Measurements from ENCODE around the gene PGM5.

Gene PGM5

DNA sequence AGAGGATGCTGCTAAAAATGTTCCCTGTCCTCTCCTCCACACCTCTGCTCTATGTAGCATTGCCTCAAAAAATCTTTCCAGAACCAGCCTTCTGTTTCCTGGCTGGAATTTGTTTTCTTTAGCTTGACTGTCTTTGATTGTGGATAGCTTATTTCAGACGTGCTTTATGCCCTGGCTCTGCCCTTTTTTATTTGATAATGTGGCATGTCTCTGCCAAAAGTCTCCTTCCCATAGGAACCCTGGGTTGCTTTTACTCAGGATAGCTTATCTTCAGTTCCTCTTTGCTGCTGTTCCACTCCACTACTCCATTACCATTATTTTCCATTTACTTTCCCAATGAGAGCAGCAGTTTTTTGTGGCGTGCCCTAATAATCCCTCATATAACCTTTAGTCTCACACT, 185.2 kb downstream of the PGM5 start:
- DNase-seq = no peak

DNA sequence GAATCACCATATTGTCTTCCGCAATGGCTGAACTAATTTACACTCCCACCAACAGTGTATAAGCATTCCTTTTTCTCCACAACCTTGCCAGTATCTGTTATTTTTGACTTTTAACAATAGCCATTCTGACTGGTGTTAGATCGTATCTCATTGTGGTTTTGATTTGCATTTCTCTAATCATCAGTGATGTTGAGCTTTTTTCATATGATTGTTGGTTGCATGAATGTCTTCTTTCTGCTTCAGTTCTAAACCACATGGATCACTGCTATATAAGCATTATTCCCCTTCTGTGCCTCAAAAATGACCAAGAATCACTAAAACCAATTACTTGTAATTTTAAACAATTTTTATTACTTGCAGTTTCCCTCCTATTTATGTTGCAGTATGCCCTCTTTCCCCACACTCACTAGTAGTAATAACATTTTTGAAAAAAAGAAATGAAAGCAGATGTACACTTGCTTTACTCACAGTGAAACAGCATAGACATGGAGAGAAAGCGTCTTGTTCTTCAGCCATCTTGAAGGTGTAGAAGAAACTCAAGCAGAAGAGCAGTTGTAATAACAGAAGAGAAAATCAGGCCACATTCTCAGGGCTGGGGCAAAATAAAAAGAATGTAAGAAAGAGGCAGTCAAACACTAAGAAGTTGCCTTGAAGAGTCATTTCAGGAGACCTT, 188.8 kb downstream of the PGM5 start:
- DNase-seq = no peak

DNA sequence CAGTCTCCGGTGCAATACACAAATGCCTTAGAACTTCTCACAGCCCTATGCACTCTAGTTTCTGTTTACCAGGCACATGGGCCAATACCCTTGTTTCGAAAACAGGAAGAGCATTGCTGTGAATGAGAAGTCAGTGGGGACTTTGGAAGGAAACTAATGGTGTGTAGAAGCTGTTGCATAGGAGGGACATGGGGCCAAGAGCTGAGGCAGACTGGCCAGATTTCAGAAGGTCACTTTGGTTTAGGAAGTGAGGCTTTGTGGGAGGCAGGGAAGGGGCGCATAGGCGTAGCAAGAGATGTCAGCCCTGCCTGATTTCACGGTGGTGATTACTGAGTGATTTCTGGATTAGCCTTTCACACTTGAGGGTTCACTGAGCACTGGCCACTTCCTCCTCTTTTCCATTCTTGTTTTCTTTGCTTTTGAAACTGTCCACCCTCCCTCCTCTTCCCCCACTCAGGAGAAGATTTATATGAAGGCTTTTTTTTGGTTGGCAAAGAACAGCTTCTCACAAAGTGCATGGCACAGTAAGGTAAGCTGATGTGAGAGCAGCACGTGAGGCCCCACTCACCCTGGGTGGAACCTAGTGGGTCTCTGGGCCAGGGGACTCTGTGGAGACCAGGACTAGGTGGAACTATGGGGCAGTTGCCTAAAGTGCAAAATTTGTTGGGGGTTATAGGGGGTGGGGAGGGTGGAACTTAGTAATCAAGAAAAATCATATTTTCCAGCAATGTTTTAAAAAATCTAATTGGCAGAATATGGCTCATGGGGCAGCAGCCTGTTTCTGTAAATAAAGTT, 190.4 kb downstream of the PGM5 start:
- DNase-seq = no peak

DNA sequence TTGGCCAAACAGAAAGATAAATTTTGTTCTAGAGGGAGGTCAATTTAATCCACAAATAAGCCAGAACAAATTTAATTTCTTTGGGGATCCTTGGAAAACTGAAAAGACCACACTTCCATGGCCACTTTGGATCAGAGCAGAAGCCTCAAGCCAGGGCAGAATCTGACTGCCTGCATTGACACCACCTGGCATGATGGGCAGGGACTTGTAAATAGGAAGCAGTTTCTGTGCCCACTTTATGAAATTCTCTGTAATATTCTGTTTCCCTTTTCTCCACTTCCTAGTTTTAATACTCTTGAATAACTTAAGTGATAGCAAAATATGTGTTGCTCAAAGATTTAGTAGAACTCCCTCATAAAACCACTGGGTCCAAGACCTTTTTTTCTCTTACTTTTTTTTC, 191.0 kb downstream of the PGM5 start:
- no peak for DNase-seq

DNA sequence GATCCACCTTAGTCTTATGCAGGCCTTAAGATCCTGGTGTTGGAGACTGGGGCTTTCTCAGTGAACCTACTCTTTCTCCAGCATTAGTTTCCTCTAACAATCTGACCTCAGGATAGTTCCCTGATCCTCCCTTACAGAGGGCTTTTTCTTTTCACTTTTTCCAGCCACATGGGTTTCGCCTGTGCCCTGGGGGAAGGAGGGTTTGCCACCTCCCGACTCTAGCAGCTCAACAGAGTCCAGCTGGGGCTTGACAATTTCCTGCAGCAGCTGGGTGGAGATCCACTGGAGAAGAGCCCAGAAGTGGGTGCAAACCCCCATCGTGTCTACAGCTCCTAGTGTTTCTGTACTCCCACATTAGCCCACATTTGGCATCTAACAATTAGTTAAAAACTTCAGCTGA, 191.8 kb downstream of the PGM5 start:
- DNase-seq = no peak

DNA sequence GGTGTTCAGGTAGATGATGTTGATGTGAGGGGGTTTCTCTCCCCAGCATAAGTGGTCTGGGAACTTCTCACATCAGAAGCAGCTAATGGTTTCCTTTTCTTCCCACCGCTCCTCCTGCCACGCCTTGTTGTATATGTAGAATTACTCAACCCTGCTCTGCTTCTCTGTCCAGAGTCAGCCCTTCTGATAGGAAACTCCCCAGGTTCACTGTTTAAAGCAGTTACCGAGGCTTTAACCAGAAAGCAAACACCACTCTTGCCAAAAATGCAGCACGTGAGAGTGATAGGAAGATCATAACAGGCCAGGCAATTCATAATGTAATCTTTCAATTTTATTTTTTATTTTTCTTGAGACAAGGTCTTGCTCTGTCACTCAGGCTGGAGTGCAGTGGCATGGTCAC, 194.8 kb downstream of the PGM5 start:
- no peak for DNase-seq

DNA sequence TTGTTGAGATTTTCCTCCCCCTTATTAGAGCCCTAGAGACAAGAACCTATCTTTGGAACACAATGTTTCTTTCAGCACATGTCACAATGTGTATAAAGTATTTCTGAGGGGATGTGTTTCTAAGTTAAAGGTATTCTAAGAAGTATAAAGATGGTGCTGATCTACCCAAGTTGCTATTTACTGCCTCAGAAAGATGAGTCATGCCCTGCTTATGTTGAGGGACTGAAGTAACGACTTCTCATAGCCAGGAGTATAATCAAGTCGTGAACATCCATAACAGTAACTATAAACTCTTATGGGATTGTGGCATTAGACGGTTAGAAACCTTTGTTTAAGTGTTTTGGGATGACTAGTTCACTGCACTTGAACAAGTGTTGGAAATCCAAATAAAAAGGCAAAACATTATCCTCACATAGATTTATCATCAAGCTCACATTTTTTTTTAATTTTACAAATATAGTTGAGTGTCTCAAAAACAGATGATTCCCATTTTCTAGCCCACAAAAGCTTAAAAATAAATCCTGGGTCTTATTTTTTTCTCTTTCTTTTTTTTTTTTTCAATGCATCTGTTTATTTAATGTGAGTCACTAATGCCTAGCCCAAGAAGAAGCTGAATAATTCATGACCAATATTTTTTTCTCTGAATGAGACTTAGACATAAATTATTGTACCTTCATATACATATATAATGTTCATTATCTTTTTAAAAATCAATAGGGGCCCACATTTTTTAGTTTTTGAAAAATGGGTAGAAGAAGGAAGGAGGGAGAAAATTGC, 196.5 kb downstream of the PGM5 start:
- no peak for DNase-seq

DNA sequence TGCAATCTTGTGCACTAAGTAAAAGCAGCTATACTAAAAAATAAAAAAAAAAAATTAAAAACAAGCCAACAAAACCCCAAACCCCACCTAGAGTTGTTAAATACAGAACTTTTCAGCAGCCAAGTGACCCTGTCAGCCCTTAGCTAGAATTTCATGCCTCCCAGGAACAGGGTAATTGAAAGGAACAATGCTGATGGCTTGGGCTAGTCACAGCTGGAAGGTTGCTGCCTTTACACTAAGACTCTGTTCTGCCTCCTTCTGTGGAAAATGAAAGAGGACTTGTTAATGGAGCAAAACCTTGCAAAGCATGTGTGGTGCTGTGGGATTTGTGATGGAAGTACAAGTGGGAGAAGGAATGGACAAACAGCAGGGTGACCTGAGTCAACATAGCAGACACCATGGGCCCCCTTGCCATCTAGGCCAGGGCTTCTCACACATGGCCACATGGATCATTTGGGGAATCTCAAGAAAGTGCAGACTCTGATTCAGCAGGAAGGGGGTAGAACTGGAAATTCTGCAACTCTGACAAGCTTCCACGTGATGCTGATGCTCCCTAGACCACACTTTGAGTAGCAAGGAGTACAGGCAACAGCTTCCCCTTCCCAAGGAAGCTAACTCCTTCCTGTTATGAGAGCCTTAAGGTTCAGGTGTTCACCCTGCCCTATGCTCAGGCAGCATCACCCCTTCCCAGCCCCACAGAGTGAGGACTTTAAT, 199.2 kb downstream of the PGM5 start:
- peak; percentile 38 for DNase-seq

DNA sequence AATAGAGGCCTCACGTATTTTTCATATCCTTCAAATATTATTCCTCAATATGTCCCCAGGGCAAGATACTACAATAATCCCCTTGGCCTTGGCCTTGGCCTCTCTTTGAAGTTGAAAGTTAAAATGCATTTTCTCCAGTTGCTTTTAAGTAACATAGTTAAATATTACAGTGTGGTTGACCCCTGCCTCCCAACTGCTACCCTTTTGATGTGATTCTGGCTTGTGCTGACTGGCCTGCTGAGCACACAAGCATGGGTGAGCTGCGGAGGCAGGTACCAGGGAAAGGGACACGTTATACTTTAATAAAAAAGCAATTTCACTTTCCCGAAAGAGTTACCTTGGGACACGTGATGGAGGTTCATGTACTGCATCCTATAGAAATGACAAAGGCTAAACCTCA, 202.1 kb downstream of the PGM5 start:
- DNase-seq = no peak

DNA sequence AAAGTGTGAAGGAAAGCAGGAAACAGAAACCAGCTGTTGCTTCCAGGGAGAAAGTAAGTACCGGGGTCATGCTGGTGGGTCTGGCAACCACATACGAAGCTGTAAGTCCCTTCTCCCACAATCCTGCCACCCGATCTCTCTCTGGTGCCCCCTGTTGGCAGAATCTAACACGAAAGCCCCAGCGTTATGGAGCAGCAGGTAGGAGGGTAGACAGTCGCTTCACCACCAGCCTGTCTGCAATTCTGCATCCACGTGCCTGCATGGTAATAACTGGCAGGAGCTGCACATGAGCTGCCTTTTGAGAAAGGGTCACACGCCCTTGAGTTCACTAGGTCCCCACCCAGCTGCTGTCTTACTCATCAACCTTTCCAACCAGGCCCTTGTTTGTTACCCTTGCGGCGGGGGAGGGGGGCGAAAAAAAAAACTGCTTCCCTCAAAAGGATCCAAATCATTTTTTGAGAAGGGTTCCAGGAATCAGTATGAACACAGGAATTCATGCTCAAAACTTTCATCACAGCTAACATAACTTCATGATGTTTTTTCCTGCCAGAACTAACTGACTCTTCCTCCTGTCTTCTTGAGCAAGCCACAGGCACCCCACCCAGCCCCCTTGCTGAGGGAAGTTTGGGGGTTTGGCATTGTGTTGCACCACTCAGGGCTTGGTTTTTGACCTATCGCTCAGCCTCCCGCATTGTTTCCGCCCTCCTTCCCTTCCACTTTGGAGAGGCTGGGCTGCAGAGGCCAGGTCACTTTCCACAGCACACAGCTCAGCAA, 203.8 kb downstream of the PGM5 start:
- DNase-seq = peak; percentile 38

DNA sequence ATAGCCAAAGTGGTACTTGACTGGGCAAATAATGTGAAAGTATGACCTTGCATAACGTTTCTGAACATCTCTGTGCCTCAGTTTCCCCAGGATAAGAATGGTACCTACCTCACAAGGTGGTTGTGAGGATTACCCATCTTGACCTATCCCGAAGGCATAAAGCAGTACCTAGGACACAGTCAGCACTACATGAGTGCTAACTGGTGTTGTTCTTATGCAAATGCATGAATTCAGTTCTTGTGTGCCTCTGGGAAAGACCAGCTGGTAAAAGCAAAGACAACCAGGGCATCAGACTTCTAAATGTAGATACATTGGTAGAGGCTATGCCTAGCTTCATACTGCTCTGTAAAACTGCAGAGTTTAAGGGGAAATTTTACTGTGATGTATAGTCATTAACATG, 206.1 kb downstream of the PGM5 start:
- no peak for DNase-seq

DNA sequence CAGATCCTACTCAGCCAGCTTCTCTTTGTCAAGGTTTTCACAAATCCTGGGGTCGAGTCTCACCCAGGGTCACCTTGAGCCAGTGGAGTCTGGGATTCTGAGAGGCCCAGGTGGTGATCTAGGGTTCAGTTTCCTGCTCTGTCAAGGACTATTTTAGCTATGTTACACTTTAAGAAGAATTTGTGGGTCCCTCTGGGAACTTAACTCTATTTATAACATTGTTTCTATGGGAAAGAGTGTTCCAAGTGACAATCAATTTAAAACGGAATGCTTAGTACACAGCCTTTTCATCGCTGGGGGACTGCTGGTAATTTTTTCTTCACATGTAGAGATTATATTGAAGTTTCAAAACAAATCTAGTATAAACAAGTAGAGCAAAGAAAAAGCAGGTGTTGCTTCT, 211.2 kb downstream of the PGM5 start:
- no peak for DNase-seq

DNA sequence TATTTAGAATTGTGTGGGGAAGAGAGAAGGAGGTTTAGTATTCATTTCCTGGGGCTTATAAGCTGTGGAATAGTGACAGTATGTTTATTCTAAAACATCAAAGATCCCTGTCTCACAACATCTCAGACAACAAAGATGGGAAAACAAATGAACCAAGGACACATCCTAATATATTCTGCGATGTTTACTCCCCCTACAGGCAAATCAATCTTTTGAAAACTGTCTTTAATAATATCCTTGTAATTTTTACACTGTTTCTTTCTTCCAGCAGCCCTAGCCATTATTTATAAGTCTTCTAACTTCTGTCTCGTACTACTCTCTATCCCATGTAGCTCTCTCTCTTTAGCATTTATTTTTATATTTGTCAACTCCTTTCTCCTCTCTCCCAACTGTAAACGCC, 217.7 kb downstream of the PGM5 start:
- DNase-seq = no peak

DNA sequence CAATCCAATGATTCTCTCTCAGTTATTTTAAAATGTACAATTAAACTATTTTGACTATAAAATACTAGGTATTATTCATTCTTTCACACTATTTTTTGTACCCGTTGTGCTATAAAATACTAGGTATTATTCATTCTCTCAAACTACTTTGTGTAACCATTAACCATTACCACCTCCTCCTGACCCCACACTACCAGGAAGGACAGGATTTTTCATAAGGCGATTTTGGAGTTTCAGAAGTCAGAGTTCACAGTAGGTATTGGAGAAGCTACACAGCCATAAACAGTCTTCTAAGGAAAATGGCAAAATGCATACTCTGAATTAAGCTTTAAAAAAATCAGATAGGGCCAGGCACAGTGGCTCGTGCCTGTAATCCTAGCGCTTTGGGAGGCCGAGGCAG, 219.4 kb downstream of the PGM5 start:
- no peak for DNase-seq

DNA sequence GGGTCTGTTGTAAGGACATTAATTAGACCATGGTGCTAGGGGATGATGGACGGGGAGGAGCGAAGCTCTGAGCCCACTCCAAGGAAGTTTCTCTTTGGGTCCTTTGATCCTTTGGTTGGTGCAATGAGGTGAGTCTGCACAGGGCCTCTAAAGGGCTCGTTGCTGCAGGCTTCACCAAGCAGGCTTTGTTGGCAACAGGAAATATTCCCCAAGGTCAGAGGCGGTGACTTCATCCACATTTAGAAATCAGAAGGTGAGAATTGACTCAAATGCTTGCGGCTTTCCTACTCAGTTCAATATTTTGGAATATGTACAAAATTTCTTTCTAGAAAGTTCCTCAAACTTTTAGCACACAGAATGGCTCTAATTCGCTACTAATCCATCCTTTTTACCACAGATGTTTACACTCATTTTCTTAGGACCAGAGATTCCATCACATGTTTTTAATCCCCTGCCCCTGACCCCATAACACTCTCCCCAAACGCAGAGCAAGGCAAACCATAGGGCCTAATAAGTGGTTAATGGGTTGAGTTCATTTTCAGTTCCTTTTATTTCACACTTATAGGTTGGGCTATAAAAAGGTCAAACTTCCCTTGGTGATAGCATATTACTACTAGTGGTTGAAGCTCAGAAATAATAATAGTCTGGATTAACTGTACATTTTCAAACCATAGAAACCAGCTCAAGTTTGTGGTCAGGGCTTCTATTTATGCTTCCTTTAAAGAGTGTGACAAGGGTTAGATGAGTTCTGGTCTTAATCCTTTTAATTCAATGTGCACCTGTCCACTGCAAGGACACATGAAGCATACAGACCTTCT, 221.6 kb downstream of the PGM5 start:
- DNase-seq = no peak

All from eye (tissue), 1 donor.